HG03342 (cell line): ENCODE data around the gene ADAMTS17.
"Not testable (repeated sequence)": the region's sequence is repeated elsewhere in the genome, so short reads cannot be mapped to it uniquely, and the experiment has no call there.

Experiments used
- ATAC-seq: cut with Tn5 transposase; IDR thresholded peaks from one replicate; pipeline ENCODE4 v1.9.1; 2021; ENCODE audit warnings: mild to moderate bottlenecking, moderate library complexity; ENCODE audit not compliant: unreplicated experiment

The ADAMTS17 gene

GRCh38 chr15:99985878-99986277, 355.9 kb downstream of the ADAMTS17 start:
- ATAC-seq, result no peak

- ATAC-seq, result no peak
These were observed 357.1 kb downstream of the ADAMTS17 start for GRCh38 chr15:99984491-99985243.

GRCh38 chr15:99983886-99984286, 357.9 kb downstream of the ADAMTS17 start:
- no peak for ATAC-seq

GRCh38 chr15:99983171-99983885, 358.4 kb downstream of the ADAMTS17 start:
- ATAC-seq, result no peak

- no peak for ATAC-seq
These were observed 359.1 kb downstream of the ADAMTS17 start for GRCh38 chr15:99982662-99983061.

GRCh38 chr15:99981839-99982658, 359.7 kb downstream of the ADAMTS17 start:
- ATAC-seq, result no peak

- no peak for ATAC-seq
These were observed 360.6 kb downstream of the ADAMTS17 start for GRCh38 chr15:99981191-99981647.

- ATAC-seq, result no peak
These were observed 361.0 kb downstream of the ADAMTS17 start for GRCh38 chr15:99980752-99981151.

- ATAC-seq, result not testable (repeated sequence)
These were observed 361.9 kb downstream of the ADAMTS17 start for GRCh38 chr15:99979886-99980285.

GRCh38 chr15:99979371-99979770, 362.4 kb downstream of the ADAMTS17 start:
- no peak for ATAC-seq

- ATAC-seq, result no peak
These were observed 363.3 kb downstream of the ADAMTS17 start for GRCh38 chr15:99978426-99978825.

GRCh38 chr15:99977929-99978328, 363.8 kb downstream of the ADAMTS17 start:
- ATAC-seq, result no peak

- ATAC-seq, result no peak
These were observed 364.9 kb downstream of the ADAMTS17 start for GRCh38 chr15:99976811-99977271.

GRCh38 chr15:99976000-99976399, 365.8 kb downstream of the ADAMTS17 start:
- no peak for ATAC-seq

GRCh38 chr15:99974246-99974645, 367.5 kb downstream of the ADAMTS17 start:
- no peak for ATAC-seq

- no peak for ATAC-seq
These were observed 368.4 kb downstream of the ADAMTS17 start for GRCh38 chr15:99973351-99973750.

- ATAC-seq, result no peak
These were observed 370.8 kb downstream of the ADAMTS17 start for GRCh38 chr15:99970891-99971430.

GRCh38 chr15:99969261-99969920, 372.4 kb downstream of the ADAMTS17 start:
- no peak for ATAC-seq

- ATAC-seq, result no peak
These were observed 373.9 kb downstream of the ADAMTS17 start for GRCh38 chr15:99967841-99968371.

- ATAC-seq, result no peak
These were observed 375.0 kb downstream of the ADAMTS17 start for GRCh38 chr15:99966815-99967214.
